Tibial nerve (tissue), 4 donors: ENCODE results near the gene NTMT2.

Experiments
- EP300 ChIP-seq, 2 donors: sonication (generic); formaldehyde crosslinking; IDR thresholded peaks; one replicate each; pipeline ENCODE4 v1.6.1; 2017; ENCODE audit warnings: antibody characterized with exemption in 2 of 2, mild to moderate bottlenecking in 1 of 2
- TF ChIP-seq, protein P1 (sequence below), 5 experiments: fragments of 200-600 bp in 3 of 5; fragments of 450-650 bp in 2 of 5; sonication (generic) in 3 of 5; IDR thresholded peaks; one replicate each; pipeline ENCODE4 v1.5.1; 2016 to 2019; ENCODE audit warnings: antibody characterized with exemption in 5 of 5, mild to moderate bottlenecking in 3 of 5, moderate library complexity in 2 of 5

GRCh38 chr1:170097449-170097948 is 48.3 kb upstream of the NTMT2 start:
- TF ChIP-seq, protein P1, sequence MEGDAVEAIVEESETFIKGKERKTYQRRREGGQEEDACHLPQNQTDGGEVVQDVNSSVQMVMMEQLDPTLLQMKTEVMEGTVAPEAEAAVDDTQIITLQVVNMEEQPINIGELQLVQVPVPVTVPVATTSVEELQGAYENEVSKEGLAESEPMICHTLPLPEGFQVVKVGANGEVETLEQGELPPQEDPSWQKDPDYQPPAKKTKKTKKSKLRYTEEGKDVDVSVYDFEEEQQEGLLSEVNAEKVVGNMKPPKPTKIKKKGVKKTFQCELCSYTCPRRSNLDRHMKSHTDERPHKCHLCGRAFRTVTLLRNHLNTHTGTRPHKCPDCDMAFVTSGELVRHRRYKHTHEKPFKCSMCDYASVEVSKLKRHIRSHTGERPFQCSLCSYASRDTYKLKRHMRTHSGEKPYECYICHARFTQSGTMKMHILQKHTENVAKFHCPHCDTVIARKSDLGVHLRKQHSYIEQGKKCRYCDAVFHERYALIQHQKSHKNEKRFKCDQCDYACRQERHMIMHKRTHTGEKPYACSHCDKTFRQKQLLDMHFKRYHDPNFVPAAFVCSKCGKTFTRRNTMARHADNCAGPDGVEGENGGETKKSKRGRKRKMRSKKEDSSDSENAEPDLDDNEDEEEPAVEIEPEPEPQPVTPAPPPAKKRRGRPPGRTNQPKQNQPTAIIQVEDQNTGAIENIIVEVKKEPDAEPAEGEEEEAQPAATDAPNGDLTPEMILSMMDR (IDR thresholded peaks at IDR 0.05) = no peak
- TF ChIP-seq EP300 (IDR thresholded peaks at IDR 0.05) = no peak
